Measurements from ENCODE around the gene GREM2.

- TF ChIP-seq CTCF (conservative IDR thresholded peaks at IDR 0.05; ENCODE audit: low read length) (no peak), EZH2phosphoT487 (IDR thresholded peaks at IDR 0.05; ENCODE audit: borderline replicate concordance) (no peak)
Observed at GRCh38 chr1:240522122-240522822, 89.7 kb downstream of the GREM2 start.

Measured in Loucy (cell line).